Measurements from ENCODE around the gene HLA-DMA.

Gene HLA-DMA

DNA sequence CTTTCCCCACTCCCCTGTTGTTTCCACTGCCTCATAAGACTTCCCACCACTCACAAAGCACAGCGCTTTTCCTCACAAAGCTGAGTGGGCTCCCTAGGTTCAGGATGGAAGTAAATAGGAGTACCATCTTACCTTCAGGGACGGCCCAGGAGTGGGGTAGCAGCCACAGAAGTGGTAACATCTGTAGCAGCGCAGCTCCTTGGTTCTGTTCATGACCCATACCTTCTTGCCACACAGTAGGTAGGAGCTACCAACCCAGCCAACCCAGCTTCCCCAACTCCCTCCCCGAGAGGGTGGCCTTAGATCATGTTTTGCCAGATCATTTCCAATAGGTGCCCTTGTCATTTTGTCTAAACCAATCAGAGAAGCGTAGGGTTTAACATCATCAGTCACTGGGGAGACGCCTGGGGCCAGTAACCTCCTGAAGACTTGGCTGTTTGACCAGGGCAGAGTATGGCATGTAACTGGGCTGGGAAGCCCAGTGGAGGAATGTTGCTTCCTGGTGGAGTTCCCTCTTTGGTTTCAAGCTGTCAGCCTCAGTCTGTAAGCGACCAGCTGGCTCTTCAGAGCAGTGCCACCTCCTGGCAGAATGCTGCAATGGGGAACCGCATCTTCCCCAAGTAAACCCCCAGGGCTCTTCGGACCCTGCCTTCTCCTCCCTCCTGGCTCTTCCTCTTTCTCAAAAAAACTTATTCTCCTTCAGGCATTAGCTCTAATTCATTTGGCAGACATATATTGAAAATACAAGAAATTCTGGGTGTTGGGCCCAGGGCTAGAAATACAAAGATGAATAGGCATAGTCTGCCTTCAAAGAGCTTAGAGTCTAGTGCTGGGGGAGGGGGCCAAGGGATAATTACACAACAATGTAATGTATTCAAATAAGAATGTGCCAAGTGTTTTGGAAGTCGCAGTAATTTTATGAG is at the start of gene HLA-DMA:
TSS of gene HLA-DMA (minus strand) at position 281 of the 923 bp plus-strand sequence. CDS start at position 220, 61 bp downstream.
- DNase-seq, result peak; percentile 37 to 42

DNA sequence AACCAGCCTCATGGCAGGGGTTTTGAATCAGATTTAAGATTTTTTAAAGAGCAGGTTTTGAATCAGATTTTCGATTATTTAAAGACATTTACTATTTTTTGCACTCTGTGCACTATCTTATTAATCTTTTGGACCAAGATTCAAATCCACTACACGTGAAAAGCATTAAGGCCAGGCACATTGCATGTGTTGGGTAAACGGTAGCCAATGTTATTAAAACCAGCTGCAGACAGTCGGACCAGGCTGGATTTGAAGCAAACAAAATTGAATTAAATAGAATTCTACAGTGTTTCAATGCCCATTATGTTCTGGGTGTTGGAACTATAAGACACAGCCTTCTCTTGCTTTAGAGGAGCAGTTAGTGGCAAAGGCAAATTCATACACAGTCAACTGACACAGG is 48.8 kb upstream of the HLA-DMA start:
- DNase-seq, result no peak

GRCh38 chr6:33000055-33000454 is 47.2 kb upstream of the HLA-DMA start:
- no peak for DNase-seq

GRCh38 chr6:32995448-32995847 is 42.6 kb upstream of the HLA-DMA start:
- no peak for DNase-seq

GRCh38 chr6:32993363-32993973 is 40.6 kb upstream of the HLA-DMA start:
- DNase-seq, result no peak

DNA sequence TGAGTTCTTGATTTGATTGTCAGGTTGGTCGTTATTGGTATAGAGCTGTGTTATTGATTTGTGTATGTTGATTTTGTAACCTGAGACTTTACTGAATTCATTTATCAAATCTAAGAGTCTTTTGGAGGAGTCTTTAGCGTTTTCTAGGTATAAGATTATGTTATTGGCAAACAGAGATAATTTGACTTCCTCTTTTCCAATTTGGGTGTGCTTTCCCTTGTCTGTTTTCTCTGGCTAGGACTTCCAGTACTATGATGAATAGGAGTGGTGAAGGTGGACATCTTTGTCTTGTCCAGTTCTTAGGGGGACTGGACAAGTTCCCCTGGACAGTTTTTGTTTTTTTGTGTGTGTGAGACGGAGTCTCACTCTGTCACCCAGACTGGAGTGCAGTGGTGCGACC is 39.1 kb upstream of the HLA-DMA start:
- no peak for DNase-seq

GRCh38 chr6:32989368-32989767 is 36.5 kb upstream of the HLA-DMA start:
- no peak for DNase-seq

GRCh38 chr6:32984622-32985389 is 31.9 kb upstream of the HLA-DMA start:
- DNase-seq, result peak in 1 of 2 experiments; percentile 91

GRCh38 chr6:32983964-32984621 is 31.2 kb upstream of the HLA-DMA start:
- no peak for DNase-seq

GRCh38 chr6:32983493-32983848 is 30.6 kb upstream of the HLA-DMA start:
- DNase-seq, result no peak

DNA sequence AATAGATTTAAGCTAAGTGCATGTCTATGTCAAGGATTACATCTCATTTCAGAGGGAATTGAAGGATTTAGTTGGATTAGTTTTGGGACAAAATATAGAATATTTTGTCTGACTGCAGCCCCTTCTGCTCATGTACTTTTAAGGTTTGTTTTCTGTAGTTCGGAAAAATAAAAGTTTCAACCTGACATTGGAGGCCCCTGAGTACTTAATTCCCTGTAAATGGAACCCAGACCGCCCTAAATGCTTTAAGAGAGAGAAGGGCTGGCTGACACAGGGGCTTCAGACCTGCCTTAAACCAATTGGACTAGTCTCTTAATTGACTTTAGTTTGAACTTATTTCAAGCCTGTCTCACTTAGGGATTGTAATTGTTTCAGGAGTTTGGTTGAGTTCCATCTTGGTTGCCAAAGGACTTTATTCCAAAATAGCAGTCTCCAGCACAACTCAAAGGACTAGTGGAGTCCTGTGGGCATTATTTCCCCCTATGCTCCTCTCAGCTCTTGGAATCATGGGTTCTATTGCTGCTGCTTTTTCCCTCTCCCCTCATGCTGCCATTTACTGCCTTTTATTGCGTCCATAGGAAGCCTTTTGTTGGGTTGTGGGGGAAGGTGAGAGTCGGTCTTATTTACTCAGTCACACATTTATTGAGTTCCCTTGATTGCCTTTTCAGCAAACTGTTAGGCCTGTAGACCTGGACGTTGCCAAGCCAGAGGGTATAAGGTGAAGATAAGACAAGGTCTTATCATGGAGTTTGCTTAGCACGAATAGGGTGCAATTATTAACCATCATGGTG is 30.0 kb upstream of the HLA-DMA start:
- no peak for DNase-seq

GRCh38 chr6:32982084-32982701 is 29.3 kb upstream of the HLA-DMA start:
- DNase-seq, result no peak

DNA sequence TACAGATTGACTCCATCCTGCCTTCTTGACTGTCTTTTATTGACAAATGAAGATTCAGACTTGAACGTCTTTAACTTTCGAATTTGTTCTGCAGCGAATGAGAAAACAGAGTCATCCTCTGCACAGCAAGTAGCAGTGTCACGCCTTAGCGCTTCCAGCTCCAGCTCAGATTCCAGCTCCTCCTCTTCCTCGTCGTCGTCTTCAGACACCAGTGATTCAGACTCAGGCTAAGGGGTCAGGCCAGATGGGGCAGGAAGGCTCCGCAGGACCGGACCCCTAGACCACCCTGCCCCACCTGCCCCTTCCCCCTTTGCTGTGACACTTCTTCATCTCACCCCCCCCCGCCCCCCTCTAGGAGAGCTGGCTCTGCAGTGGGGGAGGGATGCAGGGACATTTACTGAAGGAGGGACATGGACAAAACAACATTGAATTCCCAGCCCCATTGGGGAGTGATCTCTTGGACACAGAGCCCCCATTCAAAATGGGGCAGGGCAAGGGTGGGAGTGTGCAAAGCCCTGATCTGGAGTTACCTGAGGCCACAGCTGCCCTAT is 27.7 kb upstream of the HLA-DMA start:
- DNase-seq, result no peak

DNA sequence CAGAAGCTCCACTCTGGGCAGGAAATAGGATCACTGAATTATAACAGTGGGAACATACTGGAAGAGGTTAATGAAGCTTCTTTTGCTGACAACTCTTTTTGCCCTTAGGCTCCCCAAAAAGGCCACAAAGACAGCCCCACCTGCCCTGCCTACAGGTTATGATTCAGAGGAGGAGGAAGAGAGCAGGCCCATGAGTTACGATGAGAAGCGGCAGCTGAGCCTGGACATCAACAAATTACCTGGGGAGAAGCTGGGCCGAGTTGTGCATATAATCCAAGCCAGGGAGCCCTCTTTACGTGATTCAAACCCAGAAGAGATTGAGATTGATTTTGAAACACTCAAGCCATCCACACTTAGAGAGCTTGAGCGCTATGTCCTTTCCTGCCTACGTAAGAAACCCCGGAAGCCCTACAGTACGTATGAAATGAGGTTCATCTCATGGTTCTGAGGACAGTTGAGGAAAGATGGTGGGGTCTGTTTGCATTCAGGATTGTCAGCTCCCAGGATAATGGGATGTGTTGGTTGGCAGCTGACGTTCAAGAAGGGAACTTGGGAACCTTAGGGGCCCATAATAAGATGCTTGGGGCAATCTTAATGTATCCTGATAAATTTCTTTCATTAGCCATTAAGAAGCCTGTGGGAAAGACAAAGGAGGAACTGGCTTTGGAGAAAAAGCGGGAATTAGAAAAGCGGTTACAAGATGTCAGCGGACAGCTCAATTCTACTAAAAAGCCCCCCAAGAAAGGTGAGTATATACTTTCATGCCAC is 27.0 kb upstream of the HLA-DMA start:
- DNase-seq, result no peak

DNA sequence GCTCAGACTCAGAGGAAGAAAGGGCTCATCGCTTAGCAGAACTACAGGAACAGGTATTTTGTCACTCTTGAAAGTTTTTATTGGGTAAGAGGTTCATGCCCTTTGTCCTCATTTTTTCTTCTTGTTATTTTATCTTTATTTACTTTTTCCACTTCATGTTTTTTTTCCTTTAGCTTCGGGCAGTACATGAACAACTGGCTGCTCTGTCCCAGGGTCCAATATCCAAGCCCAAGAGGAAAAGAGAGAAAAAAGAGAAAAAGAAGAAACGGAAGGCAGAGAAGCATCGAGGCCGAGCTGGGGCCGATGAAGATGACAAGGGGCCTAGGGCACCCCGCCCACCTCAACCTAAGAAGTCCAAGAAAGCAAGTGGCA is 25.0 kb upstream of the HLA-DMA start:
- no peak for DNase-seq

GRCh38 chr6:32977272-32977952 is 24.5 kb upstream of the HLA-DMA start:
- no peak for DNase-seq

GRCh38 chr6:32976334-32977069 is 23.6 kb upstream of the HLA-DMA start:
- DNase-seq, result no peak

DNA sequence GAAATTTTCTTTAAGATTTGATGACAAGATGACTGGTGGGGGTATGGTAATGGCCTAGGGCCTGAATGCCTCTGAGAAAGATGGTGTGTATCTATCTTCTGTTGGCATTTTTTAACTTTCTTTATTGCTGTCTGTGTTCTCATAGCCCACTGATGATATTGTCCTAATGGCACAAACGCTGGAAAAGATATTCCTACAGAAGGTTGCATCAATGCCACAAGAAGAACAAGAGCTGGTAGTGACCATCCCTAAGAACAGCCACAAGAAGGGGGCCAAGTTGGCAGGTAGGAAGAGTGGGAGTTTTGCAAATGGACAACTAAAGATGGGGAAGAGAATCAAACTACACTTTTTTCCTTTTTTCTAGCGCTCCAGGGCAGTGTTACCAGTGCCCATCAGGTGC is 23.0 kb upstream of the HLA-DMA start:
- no peak for DNase-seq

Data from cerebellar nuclear complex (tissue), 1 donor.